Measurements from ENCODE around the gene CREBZF. TPM values are rescaled to one million over a fixed set of nuclear protein-coding genes. Genes with fewer than 3 reads are reported as not detected.

CREBZF gene
- total and polyA plus RNA-seq, 9 of the 15 experiments (the other 6 are each of a cell fraction or from before 2014, with no cell fraction given) = 7.2 to 70.2 (median 40.5) TPM

- no peak for TF ChIP-seq ZNF318 (IDR thresholded peaks at IDR 0.05; ENCODE audit: borderline replicate concordance in 1 of 2, low read depth in 1 of 2)
- TF ChIP-seq DPF2 (IDR thresholded peaks at IDR 0.05) = no peak
- peak; percentile 76 for TF ChIP-seq MIER1 (IDR thresholded peaks at IDR 0.05; ENCODE audit: low read depth)
- no peak for TF ChIP-seq PTTG1 (tag; IDR thresholded peaks at IDR 0.05; ENCODE audit: low read depth)
- TF ChIP-seq ETV1 (tag; conservative IDR thresholded peaks at IDR 0.05; ENCODE audit: low read depth) = 0 out of 2 replicates have a peak, but pooled peaks have one; percentile 20
- no peak for TF ChIP-seq JUND (IDR thresholded peaks at IDR 0.05; ENCODE audit: borderline replicate concordance, low read depth, low read length)
- TF ChIP-seq JUND (tag; IDR thresholded peaks at IDR 0.05; ENCODE audit: borderline replicate concordance, low read depth, low read length) = no peak
- TF ChIP-seq, protein P1, sequence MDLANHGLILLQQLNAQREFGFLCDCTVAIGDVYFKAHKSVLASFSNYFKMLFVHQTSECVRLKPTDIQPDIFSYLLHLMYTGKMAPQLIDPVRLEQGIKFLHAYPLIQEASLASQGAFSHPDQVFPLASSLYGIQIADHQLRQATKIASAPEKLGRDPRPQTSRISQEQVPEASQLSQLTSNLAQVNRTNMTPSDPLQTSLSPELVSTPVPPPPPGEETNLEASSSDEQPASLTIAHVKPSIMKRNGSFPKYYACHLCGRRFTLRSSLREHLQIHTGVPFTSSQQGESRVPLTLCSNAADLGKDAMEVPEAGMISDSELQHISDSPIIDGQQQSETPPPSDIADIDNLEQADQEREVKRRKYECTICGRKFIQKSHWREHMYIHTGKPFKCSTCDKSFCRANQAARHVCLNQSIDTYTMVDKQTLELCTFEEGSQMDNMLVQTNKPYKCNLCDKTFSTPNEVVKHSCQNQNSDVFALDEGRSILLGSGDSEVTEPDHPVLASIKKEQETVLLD (IDR thresholded peaks at IDR 0.05) = no peak
- no peak for TF ChIP-seq ZNF253 (CRISPR knock-in tag; conservative IDR thresholded peaks at IDR 0.05)
- TF ChIP-seq NELFE (IDR thresholded peaks at IDR 0.05; ENCODE audit: insufficient read depth, insufficient read length) = no peak
Observed at GRCh38 chr11:85663080-85663752, 1.7 kb downstream of the CREBZF start (continued).

Data from K562 (cell line).